ENCODE results near the gene GJA4. TPM values are rescaled to one million over a fixed set of nuclear protein-coding genes. Genes with fewer than 3 reads are reported as not detected.

The GJA4 gene
- not detected in 2 replicates for total RNA-seq (2014; rRNA removed)
- percentile 15 among the genes with signal in this experiment for Bru-seq, nascent RNA
- percentile 15 among the genes with signal in this experiment for BruChase-seq, experiment 1, labeled RNA remaining after a 6-hour chase
- BruChase-seq, experiment 2, labeled RNA remaining after a 2-hour chase: percentile 9 among the genes with signal in this experiment
- long read RNA-seq: 0 reads

DNA sequence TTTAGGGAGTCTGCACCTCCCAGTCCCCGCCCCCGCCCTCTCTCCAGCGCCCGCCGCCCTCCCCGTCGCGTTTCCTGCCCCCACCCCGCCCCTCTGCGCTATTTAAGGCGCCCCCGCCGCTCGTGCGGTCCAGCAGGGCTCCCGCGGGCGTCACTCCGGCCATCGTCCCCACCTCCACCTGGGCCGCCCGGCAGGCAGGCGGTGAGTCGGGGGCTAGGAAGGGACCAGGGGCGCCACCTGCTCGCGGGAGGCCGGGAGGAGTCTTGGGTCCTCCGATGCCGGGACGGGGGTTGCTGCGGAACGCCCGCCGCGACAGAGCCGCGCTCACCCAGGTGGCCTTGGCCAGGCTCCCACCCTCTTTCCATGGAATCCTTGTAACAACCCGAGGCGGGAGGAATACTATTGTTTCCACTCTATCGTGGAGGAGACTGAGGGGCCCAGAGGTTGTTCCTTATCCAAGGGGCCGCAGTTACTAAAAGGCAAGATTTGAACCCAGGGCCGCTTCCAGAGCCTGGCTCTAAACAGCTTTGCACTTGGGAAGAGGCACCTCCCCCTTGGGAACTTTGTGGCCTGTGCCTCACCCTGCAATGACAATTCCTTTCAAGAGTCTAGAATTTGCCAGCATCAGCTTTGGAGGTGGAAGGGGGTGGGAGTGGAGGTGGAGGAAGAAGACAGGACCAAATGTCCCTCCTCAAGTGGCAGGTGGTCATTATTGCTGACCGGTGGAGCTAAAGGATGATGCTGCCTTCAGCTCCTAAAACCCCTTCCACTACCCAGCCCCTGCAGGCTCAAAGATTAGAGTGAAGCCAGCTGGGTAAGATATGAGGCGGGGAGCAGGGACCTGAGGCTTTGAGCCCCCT is at the start of gene GJA4:
TSS of gene GJA4 (plus strand) at position 132 of the 860 bp plus-strand sequence. CDS start 1,215 bp downstream, outside the sequence.
- ATAC-seq (no peak), DNase-seq (no peak)
- Histone ChIP-seq H3F3A (ENCODE audit: low read length, unreplicated experiment) (no peaks in the 10 kb centered on the region), H3K9me2 (replicated peaks; ENCODE audit: low read length) (no peaks in the 10 kb centered on the region), H3K4me1 (ENCODE audit: insufficient read depth, low read length) (no peaks in the 10 kb centered on the region), H3K27ac (ENCODE audit: low read length) (no peak within 1 kb of the TSS), H3K9ac (ENCODE audit: low read length) (no peak within 1 kb of the TSS), H4K20me1 (ENCODE audit: low read length) (no peaks in the 10 kb centered on the region), H3K36me3 (ENCODE audit: low read depth, low read length) (no peaks in the 10 kb centered on the region), H3K27me3 (ENCODE audit: low read length) (no peaks in the 10 kb centered on the region), H3K9me3 (ENCODE audit: low read length) (no peaks in the 10 kb centered on the region), H3K4me3 (ENCODE audit: low read length) (no peak within 1 kb of the TSS), H2AFZ (ENCODE audit: low read length) (no peak within 1 kb of the TSS), H3K79me2 (ENCODE audit: low read length) (no peaks in the 10 kb centered on the region), H3K4me2 (ENCODE audit: low read length) (no peak within 1 kb of the TSS)
- no TSS peak for BruUV-seq (replicated peaks)
- ChIA-PET POLR2A (ENCODE audit: unreplicated experiment) (no interaction called here), CTCF (no interaction called here)
- intact Hi-C loops (cut with micrococcal nuclease): no loop called here
- no peak for TF ChIP-seq EZH2phosphoT487 (IDR thresholded peaks at IDR 0.05; ENCODE audit: borderline replicate concordance, low read length)
- no peak for TF ChIP-seq EZH2 (IDR thresholded peaks at IDR 0.05; ENCODE audit: low read length, unreplicated experiment)
- TF ChIP-seq, protein P1, sequence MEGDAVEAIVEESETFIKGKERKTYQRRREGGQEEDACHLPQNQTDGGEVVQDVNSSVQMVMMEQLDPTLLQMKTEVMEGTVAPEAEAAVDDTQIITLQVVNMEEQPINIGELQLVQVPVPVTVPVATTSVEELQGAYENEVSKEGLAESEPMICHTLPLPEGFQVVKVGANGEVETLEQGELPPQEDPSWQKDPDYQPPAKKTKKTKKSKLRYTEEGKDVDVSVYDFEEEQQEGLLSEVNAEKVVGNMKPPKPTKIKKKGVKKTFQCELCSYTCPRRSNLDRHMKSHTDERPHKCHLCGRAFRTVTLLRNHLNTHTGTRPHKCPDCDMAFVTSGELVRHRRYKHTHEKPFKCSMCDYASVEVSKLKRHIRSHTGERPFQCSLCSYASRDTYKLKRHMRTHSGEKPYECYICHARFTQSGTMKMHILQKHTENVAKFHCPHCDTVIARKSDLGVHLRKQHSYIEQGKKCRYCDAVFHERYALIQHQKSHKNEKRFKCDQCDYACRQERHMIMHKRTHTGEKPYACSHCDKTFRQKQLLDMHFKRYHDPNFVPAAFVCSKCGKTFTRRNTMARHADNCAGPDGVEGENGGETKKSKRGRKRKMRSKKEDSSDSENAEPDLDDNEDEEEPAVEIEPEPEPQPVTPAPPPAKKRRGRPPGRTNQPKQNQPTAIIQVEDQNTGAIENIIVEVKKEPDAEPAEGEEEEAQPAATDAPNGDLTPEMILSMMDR (conservative IDR thresholded peaks at IDR 0.05; ENCODE audit: low read depth, low read length): no peak

DNA sequence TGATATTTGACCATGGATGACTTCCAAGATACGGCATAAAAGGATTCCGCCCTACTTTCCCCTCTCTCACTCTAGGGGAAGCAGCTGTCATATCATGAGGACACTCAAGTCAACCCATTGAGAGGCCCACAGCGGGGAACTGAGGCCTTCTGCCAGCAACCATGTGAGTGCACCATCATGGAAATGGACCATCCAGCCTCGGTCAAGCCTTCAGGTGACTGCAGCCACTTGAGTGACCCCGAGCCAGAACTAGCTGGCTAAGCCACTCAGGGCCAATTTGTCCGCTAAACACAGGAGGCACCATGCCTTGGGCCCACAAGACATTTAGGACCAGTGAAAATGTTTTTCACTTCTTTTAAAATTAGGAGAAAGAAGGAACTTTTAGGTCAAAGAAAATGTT is 49.0 kb upstream of the GJA4 start:
- no peaks in the 10 kb centered on the region for H3F3A ChIP-seq (ENCODE audit: low read length, unreplicated experiment)
- TF ChIP-seq EZH2phosphoT487 (IDR thresholded peaks at IDR 0.05; ENCODE audit: borderline replicate concordance, low read length): no peak
- TF ChIP-seq, protein P1 (conservative IDR thresholded peaks at IDR 0.05; ENCODE audit: low read depth, low read length): no peak
- no peak for TF ChIP-seq EZH2 (IDR thresholded peaks at IDR 0.05; ENCODE audit: low read length, unreplicated experiment)
- BruUV-seq (replicated peaks): no TSS peak
- no peaks in the 10 kb centered on the region for H3K9me2 ChIP-seq (replicated peaks; ENCODE audit: low read length)
- no peak for DNase-seq
- no peaks in the 10 kb centered on the region for H3K27me3 ChIP-seq (ENCODE audit: low read length)
- H3K4me1 ChIP-seq (ENCODE audit: insufficient read depth, low read length): peaks cover 3% of the 10 kb centered on the region; the same call in 1 of the 2 replicates
- intact Hi-C loops (cut with micrococcal nuclease): loop anchor here (2.0 to 5.0 kb wide), 3 partner anchors 195 to 1111 kb away; no protein-coding TSS in a partner anchor
- no peak overlapping the region for H3K4me2 ChIP-seq (ENCODE audit: low read length)
- no peak for ATAC-seq
- no peaks in the 10 kb centered on the region for H3K36me3 ChIP-seq (ENCODE audit: low read depth, low read length)
- no peaks in the 10 kb centered on the region for H3K9me3 ChIP-seq (ENCODE audit: low read length)
- CTCF ChIA-PET: no interaction called here
- H2AFZ ChIP-seq (ENCODE audit: low read length): no peak overlapping the region
- POLR2A ChIA-PET (ENCODE audit: unreplicated experiment): no interaction called here
- no peak overlapping the region for H3K9ac ChIP-seq (ENCODE audit: low read length)
- no peaks in the 10 kb centered on the region for H3K79me2 ChIP-seq (ENCODE audit: low read length)
- H4K20me1 ChIP-seq (ENCODE audit: low read length): no peaks in the 10 kb centered on the region
- no peak overlapping the region for H3K27ac ChIP-seq (ENCODE audit: low read length)
- no peak overlapping the region for H3K4me3 ChIP-seq (ENCODE audit: low read length)
